Panc1 (cell line): ENCODE results near the gene FGD2. TPM values are rescaled to one million over a fixed set of nuclear protein-coding genes. Genes with fewer than 3 reads are reported as not detected.

Experiments
- ATAC-seq: fragments of 200-7000 bp; cut with Tn5 transposase; 2 replicates; pipeline ENCODE4 v1.9.1; 2020; ENCODE audit warnings: mild to moderate bottlenecking, moderate library complexity
- BruUV-seq: library from RNA; stranded (reverse); fragments of 400-500 nt; replicated peaks from 2 replicates; lab custom pipeline; 2021; lab: Mats Ljungman, UMichigan
- CTCF ChIA-PET: fragments of 300-600 bp; sonication (Branson Sonifier 250); formaldehyde crosslinking; loops from one replicate; lab custom pipeline; 2022; ENCODE audit warnings: antibody characterized with exemption; lab: Charles Lee
- POLR2A ChIA-PET: fragments of 300-600 bp; sonication (Branson Sonifier 250); formaldehyde crosslinking; loops from one replicate; lab custom pipeline; 2022; ENCODE audit warnings: antibody characterized with exemption; lab: Charles Lee
- DNase-seq: peaks from one replicate; pipeline ENCODE4 v3.0.0-alpha.2; 2010; ENCODE audit warnings: low read depth, low spot score
- H3K27ac ChIP-seq: 2 replicates; pipeline ENCODE4 v1.5.1; 2011; ENCODE audit warnings: mild to moderate bottlenecking, low read length, inconsistent platforms
- H3K27me3 ChIP-seq: fragments of 200-500 bp; sonication (Bioruptor generic); 2 replicates; pipeline ENCODE4 v1.6.0; 2014; ENCODE audit warnings: low read length, inconsistent platforms; ENCODE audit not compliant: control insufficient read depth, insufficient read depth
- H3K36me3 ChIP-seq: fragments of 200-500 bp; sonication (Bioruptor generic); 2 replicates; pipeline ENCODE4 v1.5.1; 2014; ENCODE audit warnings: inconsistent platforms, mild to moderate bottlenecking, low read length, moderate library complexity; ENCODE audit not compliant: control insufficient read depth, insufficient read depth
- H3K4me1 ChIP-seq: 2 replicates; pipeline ENCODE4 v1.5.1; 2011; ENCODE audit warnings: inconsistent platforms, mild to moderate bottlenecking, low read length, moderate library complexity; ENCODE audit not compliant: control insufficient read depth, insufficient read depth
- H3K4me3 ChIP-seq, 2 experiments: 2 replicates each; pipeline ENCODE4 v1.5.1; 2011 to 2012; ENCODE audit warnings: low read depth in 2 of 2, low read length in 2 of 2, mild to moderate bottlenecking in 2 of 2, inconsistent platforms in 1 of 2, moderate library complexity in 1 of 2
- H3K9me3 ChIP-seq: fragments of 200-500 bp; sonication (Bioruptor generic); 2 replicates; pipeline ENCODE4 v1.5.1; 2014; ENCODE audit warnings: low read depth, mild to moderate bottlenecking, inconsistent platforms, low read length, moderate library complexity; ENCODE audit not compliant: control insufficient read depth, insufficient read depth
- CTCF ChIP-seq: fragments of 450-650 bp; IDR thresholded peaks from 2 replicates; pipeline ENCODE4 v1.5.1; 2017; ENCODE audit warnings: mild to moderate bottlenecking
- POLR2AphosphoS5 ChIP-seq: IDR thresholded peaks from 2 replicates; pipeline ENCODE4 v1.6.1; 2012; ENCODE audit warnings: mild to moderate bottlenecking, low read depth, low read length, moderate library complexity
- REST ChIP-seq, 2 experiments: IDR thresholded peaks; 2 replicates each; pipeline ENCODE4 v1.6.1; 2011 to 2012; ENCODE audit warnings: low read depth in 2 of 2, control low read depth in 1 of 2, low read length in 1 of 2, mild to moderate bottlenecking in 1 of 2, moderate library complexity in 1 of 2; ENCODE audit not compliant: insufficient read depth in 1 of 2
- SIN3A ChIP-seq: IDR thresholded peaks from 2 replicates; pipeline ENCODE4 v1.6.1; 2012; ENCODE audit warnings: low read depth, mild to moderate bottlenecking, low read length, moderate library complexity, borderline replicate concordance; ENCODE audit not compliant: insufficient read depth
- TCF7L2 ChIP-seq: IDR thresholded peaks from 2 replicates; pipeline ENCODE4 v1.6.1; 2011; ENCODE audit warnings: mild to moderate bottlenecking, low read depth, low read length, inconsistent platforms
- in situ Hi-C: cut with HindIII; loops from 2 replicates; pipeline ENCODE4 v1.10.0; 2016; ENCODE audit warnings: low sequenced_read_pairs, low pct_unique_long_range_greater_than_20kb
- intact Hi-C: fragments of 100-400 bp; cut with micrococcal nuclease; formaldehyde crosslinking; loops from one replicate; pipeline ENCODE4 v1.10.0; 2022; ENCODE audit not compliant: unreplicated experiment
- total RNA-seq: library from RNA; stranded (reverse); gene quantifications from one replicate; pipeline ENCODE4 v1.2.1, GENCODE V29; 2021; ENCODE audit not compliant: unreplicated experiment

Gene FGD2
- total RNA-seq, 1 experiment from 2014 or later: 0.10 TPM

- POLR2A ChIA-PET: no interaction called here
- in situ Hi-C loops: no loop called here
These were observed 6.2 kb upstream of the FGD2 start for GRCh38 chr6:36999061-36999750.

GRCh38 chr6:36999751-37000125 is 5.7 kb upstream of the FGD2 start:
- H3K36me3 ChIP-seq: no peaks in the 10 kb centered on the region
- no peak for ATAC-seq
- DNase-seq: no peak
- no peaks in the 10 kb centered on the region; the same call in 1 of the 2 replicates for H3K4me1 ChIP-seq
- BruUV-seq: no TSS peak
- in situ Hi-C loops (no loop called here), intact Hi-C loops (no loop called here)
- ChIA-PET POLR2A (interaction anchor here (0.6 to 0.7 kb wide), 2 partner anchors 23 to 572 kb away, joined by 4 to 8 read pairs; no protein-coding TSS in a partner anchor), CTCF (no interaction called here)
- no peak for TF ChIP-seq POLR2AphosphoS5
- no peak for TF ChIP-seq REST (IDR thresholded peaks at IDR 0.05; ENCODE audit: insufficient read depth in 1 of 2, low read depth in 2 of 2, low read length in 1 of 2)
- no peak for TF ChIP-seq SIN3A
- no peak for TF ChIP-seq TCF7L2
- TF ChIP-seq CTCF: no peak
- no peak overlapping the region for H3K4me3 ChIP-seq
- no peaks in the 10 kb centered on the region for H3K27me3 ChIP-seq
- H3K27ac ChIP-seq: no peak overlapping the region
- H3K9me3 ChIP-seq: no peaks in the 10 kb centered on the region

More at GRCh38 chr6:36999061-36999750, 6.2 kb upstream of the FGD2 start:
- no peak overlapping the region for H3K4me3 ChIP-seq
- intact Hi-C loops: no loop called here
- H3K4me1 ChIP-seq: no peaks in the 10 kb centered on the region; the same call in 1 of the 2 replicates
- CTCF ChIA-PET: no interaction called here
- no peaks in the 10 kb centered on the region for H3K27me3 ChIP-seq
- H3K9me3 ChIP-seq: no peaks in the 10 kb centered on the region
- no peak overlapping the region for H3K27ac ChIP-seq
- no peak for ATAC-seq
- BruUV-seq: no TSS peak
- no peaks in the 10 kb centered on the region for H3K36me3 ChIP-seq
- TF ChIP-seq REST (IDR thresholded peaks at IDR 0.05; ENCODE audit: insufficient read depth in 1 of 2, low read depth in 2 of 2, low read length in 1 of 2): no peak
- no peak for TF ChIP-seq CTCF
- TF ChIP-seq TCF7L2: no peak
- no peak for TF ChIP-seq SIN3A
- no peak for TF ChIP-seq POLR2AphosphoS5
- no peak for DNase-seq
